Measurements from ENCODE around the gene IL19.

Gene IL19

DNA sequence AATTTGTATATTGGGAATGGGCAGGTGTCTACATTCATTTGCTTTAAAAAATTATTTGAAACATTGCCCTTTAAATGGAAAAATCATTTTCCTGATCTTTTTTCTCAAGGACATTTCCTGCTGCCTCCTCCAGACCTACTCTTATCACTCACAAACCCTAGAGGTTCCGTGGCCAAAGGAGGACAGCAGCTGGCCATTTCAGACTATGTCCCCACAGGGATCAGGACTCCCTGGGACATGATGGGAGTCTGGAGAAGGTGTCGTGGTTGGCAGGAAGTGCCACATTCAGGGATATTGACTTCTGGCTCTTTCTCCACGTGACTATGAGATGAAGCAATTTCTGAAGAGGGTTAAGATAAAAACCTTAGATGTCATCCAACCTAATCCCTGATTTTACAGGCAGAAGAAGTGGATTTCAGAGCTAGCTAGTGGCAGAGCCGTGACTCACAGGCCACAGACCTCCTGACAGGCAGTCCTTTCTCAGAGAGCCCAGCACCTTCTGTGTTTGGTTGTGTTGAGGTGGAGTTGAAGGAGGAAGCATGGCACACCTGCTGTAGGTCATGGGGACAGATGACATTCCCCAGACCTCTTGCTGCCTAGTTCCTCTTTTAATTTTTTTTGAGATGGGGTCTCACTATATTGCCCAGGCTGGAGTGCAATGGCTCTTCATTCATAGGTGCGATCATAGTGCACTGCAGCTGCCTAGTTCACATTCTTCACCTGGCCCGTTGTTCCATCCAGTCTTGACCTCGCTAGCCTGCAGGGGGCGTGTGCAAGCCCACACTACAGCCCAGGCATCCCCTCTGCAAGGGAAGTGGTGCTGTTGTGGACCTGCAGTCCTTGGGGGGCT, 27.2 kb downstream of the IL19 start:
- no peak overlapping the region for H3K27ac Mint-ChIP-seq
- no peak overlapping the region for H3K4me3 Mint-ChIP-seq
- no peaks in the 10 kb centered on the region for H3K27me3 Mint-ChIP-seq
- peak; percentile 45 for ATAC-seq
- no peak for DNase-seq
- H3K9me3 Mint-ChIP-seq, result no peaks in the 10 kb centered on the region
- peaks cover 70% of the 10 kb centered on the region for H3K4me1 Mint-ChIP-seq

DNA sequence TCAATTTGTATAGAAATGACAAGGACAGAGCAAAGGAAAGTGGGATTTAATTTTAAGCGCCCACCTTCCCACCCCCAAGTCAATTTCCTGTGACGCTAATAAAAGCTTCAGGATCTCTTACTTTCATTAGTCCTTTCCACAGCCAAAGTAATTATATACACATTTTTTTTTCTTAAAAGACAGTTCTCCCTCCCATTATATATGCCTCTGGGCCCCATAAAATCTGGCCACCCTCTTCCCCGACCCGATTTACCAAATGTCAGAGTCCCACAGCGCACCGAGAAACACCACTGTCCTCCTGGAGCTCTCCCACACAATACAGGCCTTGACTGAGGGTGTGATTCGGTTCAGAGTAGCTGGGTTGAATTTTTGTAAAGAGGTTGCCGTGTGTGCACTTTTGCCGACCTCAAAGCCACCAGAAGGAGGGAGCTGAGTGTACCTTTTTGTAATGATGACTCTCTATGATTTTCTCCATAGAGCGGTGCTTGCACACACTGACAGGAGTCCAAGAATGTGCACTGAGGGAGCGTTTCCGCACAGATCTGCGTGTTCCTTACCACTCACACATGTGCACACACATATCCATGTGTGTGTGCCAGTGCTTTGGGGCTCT, 27.9 kb downstream of the IL19 start:
- no peak overlapping the region for H3K4me3 Mint-ChIP-seq
- H3K27me3 Mint-ChIP-seq, result no peaks in the 10 kb centered on the region
- H3K4me1 Mint-ChIP-seq, result peaks cover 70% of the 10 kb centered on the region
- ATAC-seq (no peak), DNase-seq (no peak)
- no peaks in the 10 kb centered on the region for H3K9me3 Mint-ChIP-seq
- no peak overlapping the region for H3K27ac Mint-ChIP-seq

DNA sequence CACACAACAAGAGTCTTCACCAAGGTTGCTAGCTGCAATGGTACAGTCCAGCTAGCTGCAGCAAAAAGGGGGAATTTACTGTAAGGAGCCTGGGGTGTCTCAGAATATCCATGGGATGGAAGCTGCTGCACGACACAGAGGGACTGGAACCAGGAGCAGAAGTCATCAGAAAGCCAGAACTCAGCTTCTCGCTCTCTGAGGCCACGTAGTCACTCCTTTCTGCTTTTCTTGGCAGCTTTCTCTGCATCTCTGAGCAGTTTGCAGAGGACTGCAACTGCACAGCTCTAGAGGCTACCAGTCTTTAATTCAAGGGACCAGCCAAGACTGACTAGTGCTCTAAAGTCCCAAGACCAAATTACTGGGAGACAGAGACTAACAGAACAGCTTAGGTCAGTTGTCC, 28.7 kb downstream of the IL19 start:
- no peak for ATAC-seq
- H3K4me3 Mint-ChIP-seq, result no peak overlapping the region
- H3K9me3 Mint-ChIP-seq, result no peaks in the 10 kb centered on the region
- H3K4me1 Mint-ChIP-seq, result peaks cover 70% of the 10 kb centered on the region
- H3K27me3 Mint-ChIP-seq, result no peaks in the 10 kb centered on the region
- DNase-seq, result no peak
- H3K27ac Mint-ChIP-seq, result no peak overlapping the region

DNA sequence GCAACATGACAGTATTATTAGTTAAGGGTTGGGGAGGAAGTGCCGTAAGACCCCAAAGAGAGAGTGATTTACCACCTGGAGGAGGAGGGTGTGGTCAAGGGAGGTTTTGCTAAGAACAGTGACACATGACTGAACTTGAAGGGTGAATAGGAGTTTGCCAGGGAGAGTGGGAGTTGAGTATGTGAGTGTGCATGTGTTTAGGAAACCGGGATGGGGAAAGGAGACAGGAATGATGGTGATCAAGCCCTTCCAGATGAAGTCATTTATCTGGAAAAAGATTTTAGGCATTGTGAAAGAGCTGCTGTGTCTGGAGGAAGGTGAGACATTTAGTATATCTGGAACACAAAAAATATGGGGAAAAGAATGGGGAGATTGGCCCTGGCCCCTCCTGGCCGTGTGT, 29.8 kb downstream of the IL19 start:
- no peak for DNase-seq
- H3K9me3 Mint-ChIP-seq, result no peaks in the 10 kb centered on the region
- H3K27ac Mint-ChIP-seq, result no peak overlapping the region
- H3K27me3 Mint-ChIP-seq, result no peaks in the 10 kb centered on the region
- peaks cover 70% of the 10 kb centered on the region for H3K4me1 Mint-ChIP-seq
- no peak for ATAC-seq
- H3K4me3 Mint-ChIP-seq, result no peak overlapping the region

DNA sequence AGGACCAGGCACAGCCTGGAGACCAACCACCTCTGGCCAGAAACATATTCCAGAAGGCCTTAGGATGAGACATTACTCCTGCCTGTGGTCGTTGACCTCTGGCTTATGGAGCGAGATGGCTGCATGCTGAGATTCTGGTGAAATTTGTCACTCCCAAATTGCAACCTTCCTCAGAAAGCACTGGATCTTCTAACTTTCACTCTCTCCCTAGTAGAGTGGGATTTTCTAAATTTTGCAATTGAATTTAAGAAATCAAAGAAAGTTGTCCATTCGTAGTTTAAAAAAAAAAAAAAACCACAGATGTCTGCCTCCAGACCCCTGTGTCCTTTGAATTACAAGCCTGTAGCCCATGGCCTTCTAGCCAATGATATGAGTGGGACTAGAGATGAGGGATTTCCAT, 30.3 kb downstream of the IL19 start:
- H3K27me3 Mint-ChIP-seq, result no peaks in the 10 kb centered on the region

DNA sequence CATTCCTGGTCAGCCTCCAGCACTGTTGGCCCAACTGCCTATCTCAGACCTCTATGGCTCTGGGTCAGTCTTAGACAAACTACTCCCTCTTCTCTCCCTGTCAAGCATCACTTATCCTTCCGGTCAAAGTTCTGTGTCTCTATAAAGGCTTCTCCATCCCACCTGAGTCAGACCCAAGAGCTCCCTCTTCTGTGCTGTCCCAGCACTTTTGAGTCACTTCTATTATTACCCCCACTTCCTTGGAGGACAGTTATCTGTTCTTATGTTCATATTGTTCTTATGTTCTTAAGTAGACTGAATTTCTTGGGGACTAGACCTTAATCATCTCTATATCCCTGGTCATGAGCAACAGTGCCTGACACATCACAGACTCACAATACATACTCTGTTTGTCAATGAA, 30.9 kb downstream of the IL19 start:
- DNase-seq (no peak), ATAC-seq (no peak)
- H3K9me3 Mint-ChIP-seq, result no peaks in the 10 kb centered on the region
- H3K4me3 Mint-ChIP-seq, result no peak overlapping the region
- peaks cover 78% of the 10 kb centered on the region for H3K4me1 Mint-ChIP-seq
- H3K27ac Mint-ChIP-seq, result peak overlapping the region in 1 of 2 donors; percentile 75
- no peaks in the 10 kb centered on the region for H3K27me3 Mint-ChIP-seq

More for the DNA sequence above, 30.3 kb downstream of the IL19 start:
- Mint-ChIP-seq H3K4me3 (no peak overlapping the region), H3K4me1 (peaks cover 73% of the 10 kb centered on the region), H3K27ac (no peak overlapping the region), H3K9me3 (no peaks in the 10 kb centered on the region)
- ATAC-seq (no peak), DNase-seq (no peak)

DNA sequence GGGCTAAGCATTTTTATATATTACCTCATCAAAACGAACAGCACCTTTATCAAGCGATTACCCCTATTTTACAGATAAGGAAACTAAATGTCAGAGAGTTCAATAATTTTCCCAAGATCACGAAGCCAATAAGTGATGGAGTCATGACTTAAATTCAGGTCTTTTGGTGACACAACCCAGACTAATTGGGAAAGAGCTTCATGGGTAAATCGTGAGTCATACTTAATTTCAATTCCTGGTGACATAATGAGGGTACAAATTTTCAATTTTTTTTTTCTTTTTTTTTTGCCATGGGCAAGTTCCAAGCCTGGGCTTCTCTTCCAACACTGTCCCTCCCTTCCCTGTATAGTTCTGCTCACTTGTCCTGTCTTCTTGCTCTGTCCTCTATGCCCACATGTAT, 31.8 kb downstream of the IL19 start:
- Mint-ChIP-seq H3K4me3 (peak overlapping the region; percentile 63 to 64), H3K27ac (no peak overlapping the region), H3K4me1 (peaks cover 87% of the 10 kb centered on the region), H3K27me3 (no peaks in the 10 kb centered on the region), H3K9me3 (no peaks in the 10 kb centered on the region)
- DNase-seq (no peak), ATAC-seq (no peak)

DNA sequence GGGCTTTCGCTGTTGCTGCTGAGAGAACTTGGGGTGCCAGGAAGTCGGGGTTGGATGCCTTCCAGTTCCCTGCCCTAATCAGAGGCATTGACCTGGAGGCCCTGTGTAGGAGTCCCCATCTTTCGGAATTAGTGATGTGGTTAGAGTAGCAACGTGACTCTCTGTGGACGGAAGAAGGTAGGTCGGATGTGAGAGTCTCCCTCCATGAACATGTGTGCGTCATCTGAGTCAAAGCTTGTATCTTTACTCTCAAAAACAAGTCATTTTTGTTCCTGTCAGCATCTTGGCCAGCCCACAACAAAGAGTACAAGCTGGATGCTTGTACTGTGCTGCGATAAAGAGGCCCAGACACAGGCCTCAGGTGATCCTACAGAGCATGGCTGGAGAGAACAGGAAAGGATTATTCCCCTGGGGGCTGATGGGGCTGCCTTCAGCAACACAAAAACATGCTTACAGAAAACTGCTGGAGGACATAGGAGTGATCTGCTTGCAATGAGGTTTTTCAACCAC, 32.7 kb downstream of the IL19 start:
- H3K4me3 Mint-ChIP-seq, result peak overlapping the region; percentile 30 to 63
- peaks cover 84% of the 10 kb centered on the region for H3K4me1 Mint-ChIP-seq
- H3K27me3 Mint-ChIP-seq, result no peaks in the 10 kb centered on the region
- DNase-seq (peak; percentile 75 to 87), ATAC-seq (peak; percentile 95)
- H3K9me3 Mint-ChIP-seq, result no peaks in the 10 kb centered on the region
- H3K27ac Mint-ChIP-seq, result peak overlapping the region in 1 of 2 donors; percentile 36

DNA sequence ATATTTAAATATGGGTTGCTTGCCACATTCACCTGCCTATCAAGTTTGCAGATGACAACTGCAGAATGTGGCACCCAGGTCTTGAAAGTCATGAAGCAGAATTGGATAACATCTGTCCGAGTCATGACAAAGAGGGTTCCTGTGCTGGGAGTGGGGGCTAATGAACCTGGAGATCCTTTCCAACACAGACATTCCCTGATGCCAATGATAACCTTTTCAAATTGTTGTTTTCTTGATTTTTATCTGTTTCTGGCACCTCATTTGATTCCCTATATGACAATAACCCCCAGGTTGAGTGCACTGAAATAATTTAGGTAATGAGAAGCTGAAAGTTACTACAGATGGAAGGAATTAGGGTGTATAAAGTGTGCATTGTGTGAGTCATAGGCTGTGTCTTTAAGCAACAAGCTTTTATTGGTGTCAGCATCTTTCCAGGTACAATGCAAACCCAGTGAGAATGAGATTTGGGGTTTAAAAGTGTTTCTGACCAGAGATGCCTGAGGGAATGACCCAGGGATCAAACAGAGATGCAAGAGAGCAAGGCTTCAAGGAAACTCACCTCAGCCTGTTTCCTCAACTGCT, 33.7 kb downstream of the IL19 start:
- Mint-ChIP-seq H3K9me3 (no peaks in the 10 kb centered on the region), H3K4me1 (peaks cover 84% of the 10 kb centered on the region), H3K27me3 (no peaks in the 10 kb centered on the region), H3K4me3 (peak overlapping the region; percentile 6 to 7), H3K27ac (no peak overlapping the region)
- no peak for ATAC-seq
- DNase-seq, result no peak

DNA sequence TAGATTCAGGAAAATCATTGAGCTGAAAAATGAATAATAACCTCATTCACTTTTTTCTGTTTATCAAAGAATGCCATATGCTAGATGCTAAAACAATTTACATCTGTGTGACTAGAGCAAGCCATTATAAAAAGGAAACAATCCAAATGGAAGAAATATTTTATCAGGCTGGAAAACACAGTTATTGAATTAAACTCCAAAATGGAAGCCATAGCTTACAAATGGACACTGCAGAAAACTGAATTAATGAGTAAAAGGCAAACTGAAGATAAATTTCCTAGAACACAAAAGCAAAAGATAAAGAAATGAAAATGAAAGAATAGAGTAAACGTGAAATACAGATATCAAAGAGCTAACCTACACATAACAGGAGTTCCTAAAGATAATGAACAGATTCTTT, 34.8 kb downstream of the IL19 start:
- Mint-ChIP-seq H3K4me1 (peaks cover 80% of the 10 kb centered on the region), H3K27me3 (no peaks in the 10 kb centered on the region), H3K4me3 (peak overlapping the region; percentile 23 to 30), H3K27ac (no peak overlapping the region), H3K9me3 (no peaks in the 10 kb centered on the region)
- ATAC-seq, result no peak
- DNase-seq, result no peak

DNA sequence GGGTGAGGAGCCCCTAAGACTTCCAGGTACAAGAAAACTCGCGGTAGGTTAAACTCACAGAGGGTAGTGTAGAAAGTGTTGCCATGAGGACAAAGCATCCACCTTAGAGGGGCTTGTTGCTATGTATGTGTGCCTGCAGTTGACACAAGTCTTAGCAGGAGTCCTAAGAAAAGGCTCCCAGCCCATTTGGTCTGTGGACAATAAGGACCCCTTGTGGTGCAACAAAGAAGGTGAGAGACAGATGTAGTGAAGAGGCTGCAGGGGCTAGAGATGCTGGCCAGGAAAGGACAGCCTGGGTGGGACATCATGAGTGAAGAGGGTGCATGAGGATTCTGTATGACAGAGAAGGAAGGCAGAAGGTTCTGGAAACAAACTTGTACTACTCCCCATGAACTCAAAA, 38.0 kb downstream of the IL19 start:
- ATAC-seq (peak; percentile 95), DNase-seq (peak; percentile 52 to 60)
- H3K4me3 Mint-ChIP-seq, result no peak overlapping the region
- H3K27ac Mint-ChIP-seq, result no peak overlapping the region
- H3K4me1 Mint-ChIP-seq, result peaks cover 55% of the 10 kb centered on the region
- peaks cover 4 to 10% of the 10 kb centered on the region in 2 donors for H3K9me3 Mint-ChIP-seq
- H3K27me3 Mint-ChIP-seq, result no peaks in the 10 kb centered on the region

DNA sequence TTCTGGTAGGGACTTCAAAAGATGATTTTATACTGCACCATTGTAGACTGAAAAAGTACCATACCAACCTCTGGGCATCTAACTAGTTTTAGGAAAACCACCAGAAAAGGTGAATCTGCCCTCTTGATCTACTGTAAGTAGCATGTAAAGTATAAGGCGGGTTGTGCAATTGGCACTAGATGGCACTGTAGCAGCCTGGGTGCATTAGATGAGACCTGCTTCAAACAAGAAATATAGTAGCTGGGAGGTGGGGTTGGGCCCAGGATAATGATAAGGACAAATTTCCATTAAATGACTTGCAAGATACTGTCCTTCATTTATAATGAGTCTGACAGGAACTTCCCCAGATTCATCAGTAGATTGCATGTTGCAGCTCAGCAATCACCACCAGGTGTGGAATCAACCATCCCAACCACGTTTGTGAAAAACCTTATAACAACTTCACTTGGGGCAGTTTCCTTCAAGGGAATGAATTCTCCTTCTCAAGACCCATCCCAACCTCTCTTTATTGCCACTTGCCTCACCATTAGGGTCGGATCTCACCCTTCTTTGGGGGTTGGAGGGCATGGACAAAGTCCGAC, 39.0 kb downstream of the IL19 start:
- no peak for DNase-seq
- no peak overlapping the region for H3K4me3 Mint-ChIP-seq
- no peak overlapping the region for H3K27ac Mint-ChIP-seq
- peaks cover 11 to 18% of the 10 kb centered on the region in 2 donors for H3K9me3 Mint-ChIP-seq
- peak; percentile 66 for ATAC-seq
- no peaks in the 10 kb centered on the region for H3K27me3 Mint-ChIP-seq
- H3K4me1 Mint-ChIP-seq, result peaks cover 45% of the 10 kb centered on the region

DNA sequence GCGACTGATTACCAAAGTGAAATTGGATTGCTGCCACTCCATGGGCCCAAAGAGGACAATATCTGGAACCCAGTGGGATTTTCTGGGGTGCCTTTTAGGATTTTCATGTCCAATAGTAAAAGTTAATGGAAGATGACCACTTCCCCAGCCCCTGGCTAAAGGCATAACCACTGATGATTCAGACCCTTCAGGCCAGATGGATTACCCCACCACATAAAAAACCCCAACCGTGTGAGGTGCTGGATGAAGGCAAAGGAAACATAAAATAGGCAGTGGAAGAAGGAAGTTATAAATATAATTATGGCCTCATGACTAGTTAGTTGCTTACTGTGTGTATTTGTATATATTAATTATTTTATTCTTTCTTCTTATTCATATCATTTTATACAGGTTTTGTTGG, 41.9 kb downstream of the IL19 start:
- H3K4me3 Mint-ChIP-seq, result no peak overlapping the region
- peaks cover 41% of the 10 kb centered on the region for H3K4me1 Mint-ChIP-seq
- ATAC-seq (no peak), DNase-seq (no peak)
- peaks cover 15 to 18% of the 10 kb centered on the region in 2 donors for H3K9me3 Mint-ChIP-seq
- no peaks in the 10 kb centered on the region for H3K27me3 Mint-ChIP-seq
- no peak overlapping the region for H3K27ac Mint-ChIP-seq

DNA sequence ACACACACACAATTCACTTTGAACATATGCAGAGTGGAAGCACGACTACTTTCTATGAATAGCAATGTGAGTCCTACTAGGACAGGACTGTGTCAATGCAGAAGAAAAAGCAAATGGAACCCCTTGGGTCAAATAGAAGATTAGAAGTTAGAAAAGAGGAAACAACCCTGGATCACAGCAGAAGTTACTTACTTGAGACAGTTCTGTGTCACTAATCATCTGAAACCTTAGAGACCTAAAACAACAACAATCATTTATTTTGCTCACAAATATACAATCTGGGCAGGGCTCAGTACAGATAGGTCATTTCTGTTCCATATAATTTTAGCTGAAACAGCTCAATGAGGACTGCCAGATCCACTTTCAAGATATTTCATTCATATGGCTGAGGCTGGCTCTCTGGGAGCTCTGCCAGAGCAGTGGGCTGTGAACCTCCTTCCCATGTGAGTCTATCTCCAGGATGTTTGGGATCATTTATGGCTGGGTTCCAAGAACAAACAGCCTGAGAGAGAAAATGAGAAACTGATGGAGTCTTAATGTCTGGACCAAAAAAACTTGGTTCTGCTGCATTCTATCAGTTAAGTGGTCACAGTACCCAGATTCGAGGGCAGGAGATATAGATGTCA, 44.3 kb downstream of the IL19 start:
- no peak overlapping the region for H3K4me3 Mint-ChIP-seq
- H3K9me3 Mint-ChIP-seq, result peaks cover 15 to 18% of the 10 kb centered on the region in 2 donors
- no peak overlapping the region for H3K27ac Mint-ChIP-seq
- peaks cover 30% of the 10 kb centered on the region for H3K4me1 Mint-ChIP-seq
- H3K27me3 Mint-ChIP-seq, result no peaks in the 10 kb centered on the region
- ATAC-seq (no peak), DNase-seq (no peak)
